Fibroblast of lung (primary cell): ENCODE data around the gene ENPP7.

Experiments
- EZH2 ChIP-seq: IDR thresholded peaks from 2 replicates; pipeline ENCODE4 v1.5.1; 2012; ENCODE audit warnings: low read length, control low read depth, mild to moderate bottlenecking; ENCODE audit errors: missing control alignments
- TF ChIP-seq, protein P1 (sequence below), 2 donors: IDR thresholded peaks in 1 of 2; conservative IDR thresholded peaks in 1 of 2; 1 replicate in 1 of 2; 2 replicates in 1 of 2; pipeline ENCODE4 v1.5.1; 2011 to 2012; ENCODE audit warnings: low read length in 2 of 2, control low read depth in 1 of 2, inconsistent platforms in 1 of 2, low read depth in 1 of 2, mild to moderate bottlenecking in 1 of 2

DNA sequence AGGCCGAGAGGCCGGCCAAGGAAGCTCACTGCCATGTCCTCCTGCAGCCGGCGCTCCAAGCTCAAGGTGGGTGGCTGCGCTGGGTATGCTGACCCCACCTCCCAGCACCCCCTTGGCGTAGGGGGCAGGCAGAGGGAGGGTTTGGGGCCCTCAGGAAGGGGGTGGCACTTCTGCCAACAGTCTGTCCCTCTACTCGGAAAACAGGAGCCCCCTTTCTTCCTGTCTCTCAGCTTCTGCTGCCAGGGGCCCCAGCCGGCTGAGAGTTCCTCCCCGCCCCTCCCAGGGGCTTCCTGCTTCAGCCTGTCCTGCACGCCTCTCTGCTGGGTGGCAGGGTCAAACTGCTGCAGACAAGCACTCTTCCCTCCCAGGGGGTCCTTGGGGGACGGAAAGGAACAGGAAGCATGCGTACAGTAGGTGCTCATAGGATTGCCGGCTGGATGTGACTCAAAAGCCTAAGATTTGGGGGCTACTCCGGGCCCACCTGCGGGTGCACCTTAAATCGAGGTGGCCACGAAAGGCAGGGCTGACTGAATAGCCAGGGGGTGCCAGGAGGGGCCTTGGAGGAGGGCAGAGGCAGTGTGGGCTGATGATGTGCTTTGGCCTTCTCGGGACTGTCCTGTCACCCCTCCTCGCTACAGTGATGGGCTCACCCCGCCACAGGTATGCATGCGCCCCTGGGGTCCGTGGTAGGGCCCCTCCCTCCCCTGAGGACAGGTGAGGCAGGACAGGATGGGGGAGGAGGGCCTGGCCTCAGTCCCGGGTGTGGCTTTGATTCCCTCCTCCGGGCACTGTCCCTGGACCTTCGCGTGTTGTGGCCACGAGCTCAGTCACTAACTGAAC is 51.2 kb downstream of the ENPP7 start:
- TF ChIP-seq, protein P1, sequence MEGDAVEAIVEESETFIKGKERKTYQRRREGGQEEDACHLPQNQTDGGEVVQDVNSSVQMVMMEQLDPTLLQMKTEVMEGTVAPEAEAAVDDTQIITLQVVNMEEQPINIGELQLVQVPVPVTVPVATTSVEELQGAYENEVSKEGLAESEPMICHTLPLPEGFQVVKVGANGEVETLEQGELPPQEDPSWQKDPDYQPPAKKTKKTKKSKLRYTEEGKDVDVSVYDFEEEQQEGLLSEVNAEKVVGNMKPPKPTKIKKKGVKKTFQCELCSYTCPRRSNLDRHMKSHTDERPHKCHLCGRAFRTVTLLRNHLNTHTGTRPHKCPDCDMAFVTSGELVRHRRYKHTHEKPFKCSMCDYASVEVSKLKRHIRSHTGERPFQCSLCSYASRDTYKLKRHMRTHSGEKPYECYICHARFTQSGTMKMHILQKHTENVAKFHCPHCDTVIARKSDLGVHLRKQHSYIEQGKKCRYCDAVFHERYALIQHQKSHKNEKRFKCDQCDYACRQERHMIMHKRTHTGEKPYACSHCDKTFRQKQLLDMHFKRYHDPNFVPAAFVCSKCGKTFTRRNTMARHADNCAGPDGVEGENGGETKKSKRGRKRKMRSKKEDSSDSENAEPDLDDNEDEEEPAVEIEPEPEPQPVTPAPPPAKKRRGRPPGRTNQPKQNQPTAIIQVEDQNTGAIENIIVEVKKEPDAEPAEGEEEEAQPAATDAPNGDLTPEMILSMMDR (conservative IDR thresholded peaks at IDR 0.05 in 1 of 2, IDR thresholded peaks at IDR 0.05 in 1 of 2; ENCODE audit: low read depth in 1 of 2, low read length in 2 of 2) = no peak
- TF ChIP-seq EZH2 = no peak
